Stimulated activated CD4-positive, alpha-beta T cell treated with anti-CD3 and anti-CD28 coated beads, TNF-alpha, amount 100 ng/mL, for 48 hours (primary cell): Measurements from ENCODE around the gene KIAA0586.

ENCODE experiments used
- DNase-seq, 3 donors: peaks; one replicate each; pipeline ENCODE4 v3.0.0-alpha.2; 2020; ENCODE audit warnings: low read depth in 3 of 3

Gene KIAA0586

DNA sequence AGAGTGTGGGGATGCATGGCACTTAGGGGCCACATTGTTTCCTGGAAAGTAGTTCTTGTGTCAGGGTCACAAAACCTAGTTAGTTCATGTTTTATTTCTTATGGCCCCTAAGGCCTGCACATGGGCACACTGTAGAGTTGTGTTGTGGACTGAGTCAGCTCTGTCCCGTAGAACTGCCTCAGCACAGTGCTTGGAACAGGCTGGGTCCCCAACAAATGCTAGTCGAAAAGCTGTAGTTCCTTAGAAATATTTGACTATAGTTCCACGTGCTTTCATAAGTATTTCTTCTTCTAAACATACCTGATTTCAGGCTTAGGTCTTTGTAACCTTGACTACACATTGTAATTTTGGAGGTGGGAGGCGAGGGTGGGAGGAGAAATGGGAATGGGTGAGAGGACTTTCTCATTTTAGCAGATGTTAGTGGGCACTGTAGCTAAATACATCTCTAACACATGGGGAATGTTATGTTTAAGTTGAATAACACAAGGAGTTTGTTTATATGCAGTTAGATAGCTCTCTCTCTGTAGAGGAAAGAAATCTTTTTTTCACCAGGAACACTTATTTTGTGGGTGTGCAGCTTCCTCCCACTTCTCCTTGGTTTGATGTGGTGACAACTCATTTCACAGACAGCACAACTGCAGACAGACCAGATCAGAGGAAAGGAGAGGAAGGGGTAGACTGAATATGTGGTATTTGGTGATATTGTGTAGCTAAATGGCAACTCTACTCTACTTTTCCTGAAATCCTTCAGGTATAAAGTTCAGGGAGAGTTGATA, 170.7 kb downstream of the KIAA0586 start:
- no peak for DNase-seq

DNA sequence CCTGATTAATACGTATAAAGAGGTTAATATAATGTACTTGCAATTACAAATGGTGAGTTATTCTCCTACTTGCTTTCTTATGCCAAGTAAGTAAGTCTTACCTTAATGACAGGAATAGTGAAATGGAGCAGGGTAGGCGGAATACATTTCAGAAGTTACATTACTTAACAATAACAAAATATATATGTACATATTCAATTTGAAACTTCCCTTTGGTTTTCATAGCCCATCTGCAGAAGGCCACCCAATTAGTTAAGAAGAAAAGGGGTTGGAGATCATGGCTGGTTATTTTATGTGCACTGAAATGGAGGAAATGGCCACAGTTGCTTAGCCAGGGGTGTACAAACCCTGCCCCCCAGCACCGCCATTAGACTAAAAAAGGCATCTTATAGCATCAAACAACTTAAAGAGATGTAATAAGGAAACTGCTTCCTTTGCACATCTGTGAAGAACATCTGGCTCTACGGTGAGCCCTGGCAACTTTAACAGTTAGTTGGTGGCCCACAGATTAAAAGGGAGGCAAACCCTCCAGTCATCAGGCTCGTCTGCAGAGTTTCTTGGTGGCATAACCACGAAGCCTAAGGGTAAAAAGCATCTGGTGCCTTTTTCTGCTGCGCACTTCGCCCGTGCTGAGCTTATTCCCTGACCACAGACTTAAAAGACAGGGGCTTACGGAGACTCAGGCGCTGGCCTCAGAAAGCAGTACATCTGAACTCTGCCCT, 171.4 kb downstream of the KIAA0586 start:
- DNase-seq, result no peak

DNA sequence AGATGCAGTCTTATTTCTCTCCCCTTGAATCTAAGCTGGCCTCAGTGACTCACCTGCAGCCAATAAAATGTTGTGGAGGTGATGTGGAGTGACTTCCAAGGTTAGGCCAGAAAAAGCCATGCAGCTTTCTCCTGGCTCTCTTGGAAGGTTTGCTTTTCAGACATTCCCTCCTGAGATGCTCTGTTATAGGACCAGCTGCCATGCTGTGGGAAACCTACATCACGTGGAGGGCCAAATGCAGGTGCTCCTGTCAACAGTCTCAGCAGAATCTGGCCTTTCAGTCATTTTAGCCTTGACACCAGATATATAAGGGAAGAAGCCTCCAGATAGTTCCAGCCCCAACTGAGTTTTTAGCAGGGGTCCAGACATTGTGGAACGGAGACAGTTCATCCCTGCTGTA, 172.2 kb downstream of the KIAA0586 start:
- no peak for DNase-seq
